Astrocyte (in vitro differentiated cells and primary cell): ENCODE data around the gene SLC7A8.

Source experiments
- CTCF ChIP-seq: IDR thresholded peaks from 2 replicates; pipeline ENCODE4 v1.5.1; 2011; ENCODE audit warnings: low read depth, mild to moderate bottlenecking, inconsistent platforms, low read length, moderate library complexity; ENCODE audit not compliant: insufficient read depth
- EZH2 ChIP-seq: IDR thresholded peaks from 2 replicates; pipeline ENCODE4 v1.6.1; 2012; ENCODE audit warnings: mild to moderate bottlenecking, low read length, inconsistent platforms; ENCODE audit not compliant: insufficient read depth

GRCh38 chr14:23109769-23110168, 73.7 kb downstream of the SLC7A8 start:
- no peak for TF ChIP-seq CTCF
- no peak for TF ChIP-seq EZH2
